ENCODE measurements around the gene GLO1.

Gene GLO1

DNA sequence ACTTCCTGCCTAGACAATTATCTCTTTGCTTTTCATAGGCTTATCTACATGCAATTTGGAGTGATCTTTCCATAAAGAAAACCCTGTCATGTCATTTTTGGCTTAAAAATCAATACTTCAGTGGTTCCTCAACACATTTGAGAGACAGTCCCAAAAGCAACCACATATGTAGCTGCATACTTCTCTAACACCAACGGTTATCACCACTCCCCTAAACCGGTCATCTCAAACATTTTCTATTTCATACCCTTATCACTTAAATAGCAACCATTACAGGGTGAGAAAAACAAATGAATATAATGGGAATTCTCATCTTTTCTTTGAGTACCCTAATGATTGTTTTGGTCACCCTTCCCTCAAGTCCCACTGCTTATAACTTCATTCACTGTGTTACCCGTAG lies 5.1 kb downstream of the GLO1 start:
- Histone ChIP-seq H3K4me1 (ENCODE audit: insufficient read depth, poor library complexity, severe bottlenecking) (no peaks in the 10 kb centered on the region), H3K27ac (ENCODE audit: poor library complexity, severe bottlenecking) (no peak overlapping the region), H3K27me3 (ENCODE audit: insufficient read depth, poor library complexity, severe bottlenecking) (no peaks in the 10 kb centered on the region), H3K36me3 (ENCODE audit: low read depth) (peaks cover 38% of the 10 kb centered on the region), H3K9me3 (ENCODE audit: severe bottlenecking) (no peaks in the 10 kb centered on the region), H3K4me3 (ENCODE audit: severe bottlenecking) (no peak overlapping the region)
- ATAC-seq (ENCODE audit: low read depth): no peak
- DNase-seq (ENCODE audit: low spot score): no peak
- TF ChIP-seq, protein P1, sequence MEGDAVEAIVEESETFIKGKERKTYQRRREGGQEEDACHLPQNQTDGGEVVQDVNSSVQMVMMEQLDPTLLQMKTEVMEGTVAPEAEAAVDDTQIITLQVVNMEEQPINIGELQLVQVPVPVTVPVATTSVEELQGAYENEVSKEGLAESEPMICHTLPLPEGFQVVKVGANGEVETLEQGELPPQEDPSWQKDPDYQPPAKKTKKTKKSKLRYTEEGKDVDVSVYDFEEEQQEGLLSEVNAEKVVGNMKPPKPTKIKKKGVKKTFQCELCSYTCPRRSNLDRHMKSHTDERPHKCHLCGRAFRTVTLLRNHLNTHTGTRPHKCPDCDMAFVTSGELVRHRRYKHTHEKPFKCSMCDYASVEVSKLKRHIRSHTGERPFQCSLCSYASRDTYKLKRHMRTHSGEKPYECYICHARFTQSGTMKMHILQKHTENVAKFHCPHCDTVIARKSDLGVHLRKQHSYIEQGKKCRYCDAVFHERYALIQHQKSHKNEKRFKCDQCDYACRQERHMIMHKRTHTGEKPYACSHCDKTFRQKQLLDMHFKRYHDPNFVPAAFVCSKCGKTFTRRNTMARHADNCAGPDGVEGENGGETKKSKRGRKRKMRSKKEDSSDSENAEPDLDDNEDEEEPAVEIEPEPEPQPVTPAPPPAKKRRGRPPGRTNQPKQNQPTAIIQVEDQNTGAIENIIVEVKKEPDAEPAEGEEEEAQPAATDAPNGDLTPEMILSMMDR (IDR thresholded peaks at IDR 0.05; ENCODE audit: poor library complexity, severe bottlenecking): no peak

DNA sequence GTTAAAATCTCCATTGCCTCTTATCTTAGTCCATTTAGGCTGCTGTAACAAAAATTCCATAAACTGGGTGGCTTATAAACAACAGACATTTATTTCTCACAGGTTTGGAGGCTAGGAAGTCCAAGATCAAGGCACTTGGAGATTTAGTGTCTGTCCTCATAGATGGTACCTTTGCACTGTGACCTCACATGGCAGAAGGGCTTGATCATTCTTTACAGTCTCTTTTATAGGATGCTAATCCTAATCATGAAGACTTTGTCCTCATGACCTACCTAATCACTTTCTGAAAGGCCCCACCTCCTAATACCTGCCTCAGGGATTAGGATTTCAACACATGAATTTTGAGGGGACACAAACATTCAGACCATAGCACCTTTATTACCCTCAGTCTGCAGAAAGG lies 6.6 kb downstream of the GLO1 start:
- no peak for ATAC-seq (ENCODE audit: low read depth)
- no peak for DNase-seq (ENCODE audit: low spot score)
- H3K27ac ChIP-seq (ENCODE audit: poor library complexity, severe bottlenecking): no peak overlapping the region
- H3K4me3 ChIP-seq (ENCODE audit: severe bottlenecking): no peak overlapping the region
- no peaks in the 10 kb centered on the region for H3K9me3 ChIP-seq (ENCODE audit: severe bottlenecking)
- peaks cover 39% of the 10 kb centered on the region for H3K36me3 ChIP-seq (ENCODE audit: low read depth)
- TF ChIP-seq, protein P1 (IDR thresholded peaks at IDR 0.05; ENCODE audit: poor library complexity, severe bottlenecking): no peak
- H3K4me1 ChIP-seq (ENCODE audit: insufficient read depth, poor library complexity, severe bottlenecking): no peaks in the 10 kb centered on the region
- H3K27me3 ChIP-seq (ENCODE audit: insufficient read depth, poor library complexity, severe bottlenecking): no peaks in the 10 kb centered on the region

DNA sequence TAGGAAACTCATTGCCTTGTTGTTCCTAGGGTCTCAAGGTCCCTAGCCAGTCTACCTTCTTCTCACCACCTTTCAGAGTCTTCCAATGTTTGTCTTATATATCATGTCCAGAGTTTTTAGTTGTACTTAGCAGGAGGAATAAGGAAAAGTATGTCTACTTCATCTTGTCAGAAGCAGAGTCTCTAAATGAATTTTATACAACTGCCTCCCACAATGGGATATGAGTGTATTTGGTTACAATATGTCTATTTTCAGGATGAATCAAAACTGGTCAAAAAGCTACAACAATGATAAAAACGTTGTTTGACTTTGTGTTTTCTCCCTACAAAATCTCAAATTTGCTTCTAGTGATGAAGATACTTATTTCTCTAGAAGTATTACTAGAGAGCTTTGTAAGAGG lies 7.0 kb downstream of the GLO1 start:
- no peak overlapping the region for H3K4me3 ChIP-seq (ENCODE audit: severe bottlenecking)
- TF ChIP-seq, protein P1 (IDR thresholded peaks at IDR 0.05; ENCODE audit: poor library complexity, severe bottlenecking): no peak
- no peaks in the 10 kb centered on the region for H3K27me3 ChIP-seq (ENCODE audit: insufficient read depth, poor library complexity, severe bottlenecking)
- no peaks in the 10 kb centered on the region for H3K4me1 ChIP-seq (ENCODE audit: insufficient read depth, poor library complexity, severe bottlenecking)
- no peak overlapping the region for H3K27ac ChIP-seq (ENCODE audit: poor library complexity, severe bottlenecking)
- H3K36me3 ChIP-seq (ENCODE audit: low read depth): peaks cover 36% of the 10 kb centered on the region
- no peak for ATAC-seq (ENCODE audit: low read depth)
- H3K9me3 ChIP-seq (ENCODE audit: severe bottlenecking): no peaks in the 10 kb centered on the region
- DNase-seq (ENCODE audit: low spot score): no peak

DNA sequence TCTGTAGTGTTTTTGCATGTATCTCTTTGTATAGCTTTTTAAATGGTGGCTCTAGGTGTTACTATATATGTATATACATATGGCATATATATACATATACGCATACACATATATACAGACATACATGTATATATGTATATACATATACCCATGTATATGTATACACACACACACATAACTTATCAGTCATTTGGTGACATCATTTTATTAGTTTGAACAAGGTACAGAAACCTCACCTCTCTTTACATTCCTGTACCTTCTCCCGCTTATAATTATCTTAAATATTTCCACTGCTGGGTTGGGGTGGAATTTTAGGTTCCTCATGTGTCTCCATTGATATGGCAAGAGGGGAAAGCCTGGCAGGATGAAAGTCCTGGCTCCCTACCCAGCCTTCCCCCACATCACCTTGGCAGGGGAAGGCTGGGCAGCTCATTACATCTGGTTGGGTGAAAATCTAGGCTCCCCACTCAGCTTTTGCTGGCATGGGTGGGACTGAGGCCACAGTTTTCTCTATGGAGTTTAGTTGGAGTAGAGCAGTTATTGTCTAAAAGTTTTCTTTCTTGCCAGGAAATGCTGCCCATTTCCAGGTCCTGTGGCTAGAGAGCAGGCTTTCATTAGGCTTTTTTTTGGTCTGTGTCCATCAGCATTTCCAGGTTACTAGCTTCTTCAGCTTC lies 7.6 kb downstream of the GLO1 start:
- Histone ChIP-seq H3K27me3 (ENCODE audit: insufficient read depth, poor library complexity, severe bottlenecking) (no peaks in the 10 kb centered on the region), H3K4me3 (ENCODE audit: severe bottlenecking) (no peak overlapping the region), H3K27ac (ENCODE audit: poor library complexity, severe bottlenecking) (no peak overlapping the region), H3K36me3 (ENCODE audit: low read depth) (peaks cover 36% of the 10 kb centered on the region), H3K9me3 (ENCODE audit: severe bottlenecking) (no peaks in the 10 kb centered on the region), H3K4me1 (ENCODE audit: insufficient read depth, poor library complexity, severe bottlenecking) (no peaks in the 10 kb centered on the region)
- ATAC-seq (ENCODE audit: low read depth) (no peak), DNase-seq (ENCODE audit: low spot score) (no peak)
- TF ChIP-seq, protein P1 (IDR thresholded peaks at IDR 0.05; ENCODE audit: poor library complexity, severe bottlenecking): no peak

DNA sequence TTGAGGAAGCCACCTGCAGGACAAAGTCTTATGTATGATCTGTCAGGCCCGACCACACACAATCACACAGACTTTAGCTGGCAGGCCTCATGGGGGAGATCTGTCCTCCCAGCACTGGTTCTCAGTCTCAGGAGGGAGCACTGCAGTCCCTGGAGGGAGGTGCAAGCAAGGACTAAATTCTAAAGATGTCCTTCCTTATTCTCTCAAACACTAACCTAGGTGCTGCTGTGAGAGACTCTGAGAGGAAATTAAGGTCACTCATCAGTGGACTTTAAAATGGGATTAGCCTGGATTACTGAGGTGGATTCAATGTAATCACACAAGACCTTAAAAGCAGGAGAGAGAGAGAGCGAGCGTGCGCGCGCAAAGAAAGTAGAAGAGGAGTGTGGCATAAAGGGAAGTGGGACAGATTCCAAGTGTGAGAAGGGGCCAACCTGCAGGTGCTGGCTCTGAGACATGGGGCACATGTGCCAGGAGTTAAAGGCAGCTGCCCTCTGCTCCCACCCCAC lies 14.3 kb downstream of the GLO1 start:
- ATAC-seq (ENCODE audit: low read depth): no peak
- no peak for DNase-seq (ENCODE audit: low spot score)

More for the DNA sequence above, 14.3 kb downstream of the GLO1 start:
- Histone ChIP-seq H3K27me3 (ENCODE audit: insufficient read depth, poor library complexity, severe bottlenecking) (no peaks in the 10 kb centered on the region), H3K27ac (ENCODE audit: poor library complexity, severe bottlenecking) (no peak overlapping the region), H3K4me1 (ENCODE audit: insufficient read depth, poor library complexity, severe bottlenecking) (no peaks in the 10 kb centered on the region), H3K4me3 (ENCODE audit: severe bottlenecking) (no peak overlapping the region), H3K9me3 (ENCODE audit: severe bottlenecking) (no peaks in the 10 kb centered on the region), H3K36me3 (ENCODE audit: low read depth) (peaks cover 64% of the 10 kb centered on the region)
- TF ChIP-seq, protein P1 (IDR thresholded peaks at IDR 0.05; ENCODE audit: poor library complexity, severe bottlenecking): no peak
